Endothelial cell (in vitro differentiated cells): ENCODE measurements around the gene ENTPD2. TPM values are rescaled to one million over a fixed set of nuclear protein-coding genes. Genes with fewer than 3 reads are reported as not detected.

Source experiments
- DNase-seq: peaks from one replicate; pipeline ENCODE4 v3.0.0; 2021; ENCODE audit warnings: low spot score
- H3K27ac Mint-ChIP-seq: one replicate; pipeline ENCODE4 v1.8.0; 2021; ENCODE audit warnings: mixed read lengths, inconsistent platforms; ENCODE audit not compliant: unreplicated experiment
- H3K27me3 Mint-ChIP-seq: one replicate; pipeline ENCODE4 v1.8.0; 2021; ENCODE audit warnings: mild to moderate bottlenecking, moderate library complexity, mixed read lengths, inconsistent platforms; ENCODE audit not compliant: unreplicated experiment
- H3K36me3 Mint-ChIP-seq: one replicate; pipeline ENCODE4 v1.8.0; 2021; ENCODE audit warnings: mild to moderate bottlenecking, low read depth, mixed read lengths, inconsistent platforms; ENCODE audit not compliant: unreplicated experiment
- H3K4me1 Mint-ChIP-seq: one replicate; pipeline ENCODE4 v1.8.0; 2021; ENCODE audit warnings: mild to moderate bottlenecking, mixed read lengths, inconsistent platforms; ENCODE audit not compliant: unreplicated experiment
- H3K4me3 Mint-ChIP-seq: one replicate; pipeline ENCODE4 v1.8.0; 2021; ENCODE audit warnings: mild to moderate bottlenecking, mixed read lengths, inconsistent platforms; ENCODE audit not compliant: unreplicated experiment
- H3K9me3 Mint-ChIP-seq: one replicate; pipeline ENCODE4 v1.8.0; 2021; ENCODE audit warnings: mixed read lengths, inconsistent platforms; ENCODE audit not compliant: unreplicated experiment
- total RNA-seq: library from RNA; stranded (reverse); fragmentation: NEBNext Ultra II Directional; extraction: Animal tissue kit (Norgen Biotek cat#: 25700); gene quantifications from one replicate; pipeline ENCODE4 v1.2.1, GENCODE V29; 2021; ENCODE audit not compliant: unreplicated experiment
- TF ChIP-seq, protein P1 (sequence below): fragments of 200-600 bp; sonication (generic); IDR thresholded peaks from one replicate; pipeline ENCODE4 v1.5.0; 2021; ENCODE audit warnings: antibody characterized with exemption; ENCODE audit not compliant: unreplicated experiment

ENTPD2 gene
- total RNA-seq, 1 donor from 2014 or later = 55.6 TPM

DNA sequence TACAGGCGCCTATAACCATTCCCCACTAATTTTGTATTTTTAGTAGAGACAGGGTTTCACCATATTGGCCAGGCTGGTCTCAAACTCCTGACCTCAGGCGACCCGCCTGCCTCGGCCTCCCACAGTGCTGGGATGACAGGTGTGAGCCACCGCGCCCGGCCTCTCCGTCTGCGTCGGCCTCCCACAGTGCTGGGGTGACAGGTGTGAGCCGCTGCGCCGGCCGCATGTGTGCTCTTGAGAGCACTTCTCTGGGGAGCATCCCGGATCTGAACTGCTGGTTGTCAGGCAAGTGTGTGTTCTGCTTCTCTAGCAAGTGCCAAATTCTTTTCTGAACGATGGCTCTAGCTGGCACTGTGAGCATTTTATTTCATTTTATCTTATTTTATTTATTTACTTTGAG is 3.7 kb upstream of the ENTPD2 start:
- no peak overlapping the region for H3K27ac Mint-ChIP-seq
- H3K27me3 Mint-ChIP-seq = peaks cover 2% of the 10 kb centered on the region
- TF ChIP-seq, protein P1, sequence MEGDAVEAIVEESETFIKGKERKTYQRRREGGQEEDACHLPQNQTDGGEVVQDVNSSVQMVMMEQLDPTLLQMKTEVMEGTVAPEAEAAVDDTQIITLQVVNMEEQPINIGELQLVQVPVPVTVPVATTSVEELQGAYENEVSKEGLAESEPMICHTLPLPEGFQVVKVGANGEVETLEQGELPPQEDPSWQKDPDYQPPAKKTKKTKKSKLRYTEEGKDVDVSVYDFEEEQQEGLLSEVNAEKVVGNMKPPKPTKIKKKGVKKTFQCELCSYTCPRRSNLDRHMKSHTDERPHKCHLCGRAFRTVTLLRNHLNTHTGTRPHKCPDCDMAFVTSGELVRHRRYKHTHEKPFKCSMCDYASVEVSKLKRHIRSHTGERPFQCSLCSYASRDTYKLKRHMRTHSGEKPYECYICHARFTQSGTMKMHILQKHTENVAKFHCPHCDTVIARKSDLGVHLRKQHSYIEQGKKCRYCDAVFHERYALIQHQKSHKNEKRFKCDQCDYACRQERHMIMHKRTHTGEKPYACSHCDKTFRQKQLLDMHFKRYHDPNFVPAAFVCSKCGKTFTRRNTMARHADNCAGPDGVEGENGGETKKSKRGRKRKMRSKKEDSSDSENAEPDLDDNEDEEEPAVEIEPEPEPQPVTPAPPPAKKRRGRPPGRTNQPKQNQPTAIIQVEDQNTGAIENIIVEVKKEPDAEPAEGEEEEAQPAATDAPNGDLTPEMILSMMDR = no peak

DNA sequence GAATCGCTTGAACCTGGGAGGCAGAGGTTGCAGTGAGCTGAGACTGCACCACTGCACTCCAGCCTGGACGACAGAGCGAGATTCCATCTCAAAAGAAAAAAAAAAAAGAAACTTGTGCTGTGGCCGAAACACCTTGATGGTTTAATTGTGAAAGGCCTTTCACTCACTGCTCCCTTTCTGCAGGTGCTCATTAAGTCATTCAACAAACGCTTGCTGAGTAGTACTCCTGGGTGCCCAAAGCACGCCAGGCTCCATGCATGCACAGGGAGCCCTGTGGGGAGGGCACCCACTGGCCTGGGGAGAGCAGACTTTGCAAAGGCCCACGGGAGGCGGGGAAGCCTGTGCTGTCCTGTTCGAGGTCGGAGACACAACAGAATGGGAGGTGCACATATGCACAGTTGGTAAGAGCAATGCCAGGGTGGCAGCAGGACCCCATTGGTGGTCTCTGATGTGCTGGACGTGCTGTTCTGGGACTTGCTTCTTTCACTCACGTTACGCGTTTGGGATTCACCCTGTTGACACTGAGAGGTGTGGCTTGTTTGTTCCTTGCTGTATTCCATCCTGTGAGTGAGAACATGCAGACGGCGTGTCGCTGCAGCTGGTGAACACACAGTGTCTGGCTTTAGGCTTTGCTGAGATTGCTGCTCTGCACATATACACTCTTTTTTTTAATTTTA is 3.0 kb upstream of the ENTPD2 start:
- no peak overlapping the region for H3K4me3 Mint-ChIP-seq
- H3K27me3 Mint-ChIP-seq = no peaks in the 10 kb centered on the region
- no peak overlapping the region for H3K27ac Mint-ChIP-seq
- H3K9me3 Mint-ChIP-seq = no peaks in the 10 kb centered on the region
- no peaks in the 10 kb centered on the region for H3K36me3 Mint-ChIP-seq
- no peak for DNase-seq
- peaks cover 10% of the 10 kb centered on the region for H3K4me1 Mint-ChIP-seq
- TF ChIP-seq, protein P1 = no peak

More for the DNA sequence above, 3.7 kb upstream of the ENTPD2 start:
- DNase-seq = no peak
- no peaks in the 10 kb centered on the region for H3K36me3 Mint-ChIP-seq
- H3K4me3 Mint-ChIP-seq = no peak overlapping the region
- H3K4me1 Mint-ChIP-seq = peaks cover 10% of the 10 kb centered on the region
- no peaks in the 10 kb centered on the region for H3K9me3 Mint-ChIP-seq

DNA sequence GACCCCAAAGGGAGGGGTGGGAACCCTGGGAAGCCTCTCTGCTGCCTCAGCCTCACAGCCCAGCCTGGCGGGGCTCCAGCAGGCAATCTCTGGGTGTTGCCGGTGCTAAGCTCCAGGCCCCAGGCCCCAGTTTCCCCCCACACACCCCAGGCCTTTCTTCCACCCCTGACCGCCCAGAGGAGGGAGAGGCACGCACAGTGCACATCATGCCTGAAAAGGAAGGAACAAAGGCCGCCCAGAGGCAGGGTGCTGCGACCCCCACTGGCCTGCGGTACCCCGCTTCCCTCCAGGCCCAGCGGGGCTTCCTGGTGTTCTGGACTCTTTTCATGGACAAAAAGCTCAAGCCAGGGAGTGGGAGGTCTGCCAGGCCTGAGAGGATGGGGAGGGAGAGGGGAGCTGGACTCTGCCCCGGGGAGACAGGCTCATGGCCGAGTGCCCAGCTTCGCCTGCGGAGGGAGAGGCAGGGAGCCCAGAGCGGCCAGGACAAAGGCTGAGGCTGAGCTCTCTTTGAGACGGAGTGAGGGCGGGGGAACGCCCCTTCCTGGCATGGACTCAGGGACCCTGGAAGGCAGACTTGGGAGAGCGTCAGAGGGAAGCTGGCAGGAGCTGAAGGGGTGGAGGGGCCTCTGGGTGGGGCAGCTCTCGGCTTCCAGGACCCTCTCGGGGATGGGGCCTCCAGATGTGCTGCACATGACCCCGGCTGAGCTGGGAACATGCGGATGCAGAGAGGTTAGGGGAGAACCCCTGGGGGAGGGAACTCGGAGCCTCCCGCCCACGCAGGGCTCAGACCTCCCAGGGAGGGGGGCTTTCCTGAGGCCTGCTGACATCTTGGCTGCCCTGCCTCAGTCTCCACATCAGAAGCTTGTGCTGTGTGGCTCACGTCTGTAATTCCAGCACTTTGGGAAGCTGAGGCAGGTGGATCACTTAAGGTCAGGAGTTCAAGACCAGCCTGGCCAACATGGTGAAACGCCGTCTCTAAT is 1.8 kb upstream of the ENTPD2 start:
- no peaks in the 10 kb centered on the region for H3K9me3 Mint-ChIP-seq
- H3K27me3 Mint-ChIP-seq = no peaks in the 10 kb centered on the region
- H3K4me3 Mint-ChIP-seq = no peak overlapping the region
- H3K36me3 Mint-ChIP-seq = no peaks in the 10 kb centered on the region
- no peak overlapping the region for H3K27ac Mint-ChIP-seq
- DNase-seq = no peak
- TF ChIP-seq, protein P1 = no peak
- H3K4me1 Mint-ChIP-seq = peaks cover 10% of the 10 kb centered on the region

DNA sequence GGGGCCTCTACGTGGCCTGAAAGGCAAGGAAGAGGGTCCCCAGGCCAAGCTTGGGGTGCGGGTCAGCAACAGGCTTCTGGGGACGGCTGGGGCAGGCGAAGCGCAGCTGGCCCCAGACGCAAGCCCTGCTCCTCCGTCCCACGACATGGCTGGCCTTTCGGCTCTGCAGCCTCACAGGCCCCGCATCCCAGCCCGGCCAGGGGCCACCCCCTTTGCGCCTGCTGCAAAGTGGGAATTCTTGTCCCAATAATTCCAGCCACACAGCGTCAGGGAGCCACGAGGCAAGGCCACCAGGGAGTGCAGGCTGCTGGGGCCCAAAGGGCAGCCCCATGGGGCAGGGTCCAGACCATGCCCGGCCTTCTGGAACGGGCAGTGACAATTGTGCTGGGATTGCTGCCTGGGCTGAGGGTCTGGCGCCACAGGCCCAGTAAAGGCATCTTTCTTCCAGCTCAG is 1.1 kb upstream of the ENTPD2 start:
- no peaks in the 10 kb centered on the region for H3K36me3 Mint-ChIP-seq
- no peaks in the 10 kb centered on the region for H3K9me3 Mint-ChIP-seq
- peaks cover 10% of the 10 kb centered on the region for H3K4me1 Mint-ChIP-seq
- H3K27ac Mint-ChIP-seq = no peak overlapping the region
- no peak for DNase-seq
- H3K4me3 Mint-ChIP-seq = no peak overlapping the region
- TF ChIP-seq, protein P1 = no peak
- H3K27me3 Mint-ChIP-seq = no peaks in the 10 kb centered on the region
